ES-I3 (cell line): ENCODE measurements around the gene TCP11.

Experiments used
- H3K36me3 ChIP-seq: 2 replicates; pipeline ENCODE4 v1.6.1; 2013; ENCODE audit warnings: mild to moderate bottlenecking, low read length, control low read depth, moderate library complexity; ENCODE audit not compliant: insufficient read depth
- H3K4me1 ChIP-seq: 2 replicates; pipeline ENCODE4 v1.6.1; 2013; ENCODE audit warnings: mild to moderate bottlenecking, control low read depth, low read length; ENCODE audit not compliant: insufficient read depth
- H3K9ac ChIP-seq: 2 replicates; pipeline ENCODE4 v1.6.1; 2013; ENCODE audit warnings: low read depth, mild to moderate bottlenecking, low read length, moderate library complexity
- H3K9me3 ChIP-seq: 2 replicates; pipeline ENCODE4 v1.6.1; 2013; ENCODE audit warnings: mild to moderate bottlenecking, low read length, moderate library complexity; ENCODE audit not compliant: control insufficient read depth, insufficient read depth

TCP11 gene

DNA sequence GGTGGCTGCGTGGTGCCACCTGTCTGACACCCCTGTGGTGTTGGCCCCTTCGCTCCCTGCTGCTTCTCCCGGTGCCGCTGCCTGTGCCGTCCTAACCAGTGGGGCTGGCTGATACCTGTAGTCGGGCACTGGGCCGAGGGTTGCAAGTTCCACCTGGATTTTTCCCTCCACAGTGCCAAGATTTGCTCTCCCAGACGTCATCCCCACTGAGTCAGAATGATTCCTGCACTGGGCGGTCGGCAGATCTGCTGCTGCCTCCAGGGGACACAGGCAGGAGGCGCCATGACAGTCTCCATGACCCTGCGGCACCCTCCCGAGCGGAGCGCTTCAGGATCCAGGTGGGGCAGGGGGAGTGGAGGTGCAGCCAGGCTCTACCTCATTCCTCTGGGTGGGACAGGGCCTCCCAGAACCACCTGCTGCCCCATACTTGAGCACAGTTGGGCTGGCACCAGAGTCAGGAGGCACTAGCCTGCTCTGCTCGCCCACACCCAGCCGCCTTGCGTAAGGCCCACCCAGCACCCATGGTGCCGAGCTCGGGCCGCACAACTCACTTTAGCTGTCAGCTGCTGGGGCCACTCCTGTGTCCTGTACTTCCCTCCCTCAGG, 60.2 kb downstream of the TCP11 start:
- Histone ChIP-seq H3K9me3 (no peaks in the 10 kb centered on the region), H3K4me1 (peaks cover 4% of the 10 kb centered on the region; the same call in 1 of the 2 replicates), H3K9ac (no peak overlapping the region), H3K36me3 (peaks cover 9% of the 10 kb centered on the region; the same call in 1 of the 2 replicates)

DNA sequence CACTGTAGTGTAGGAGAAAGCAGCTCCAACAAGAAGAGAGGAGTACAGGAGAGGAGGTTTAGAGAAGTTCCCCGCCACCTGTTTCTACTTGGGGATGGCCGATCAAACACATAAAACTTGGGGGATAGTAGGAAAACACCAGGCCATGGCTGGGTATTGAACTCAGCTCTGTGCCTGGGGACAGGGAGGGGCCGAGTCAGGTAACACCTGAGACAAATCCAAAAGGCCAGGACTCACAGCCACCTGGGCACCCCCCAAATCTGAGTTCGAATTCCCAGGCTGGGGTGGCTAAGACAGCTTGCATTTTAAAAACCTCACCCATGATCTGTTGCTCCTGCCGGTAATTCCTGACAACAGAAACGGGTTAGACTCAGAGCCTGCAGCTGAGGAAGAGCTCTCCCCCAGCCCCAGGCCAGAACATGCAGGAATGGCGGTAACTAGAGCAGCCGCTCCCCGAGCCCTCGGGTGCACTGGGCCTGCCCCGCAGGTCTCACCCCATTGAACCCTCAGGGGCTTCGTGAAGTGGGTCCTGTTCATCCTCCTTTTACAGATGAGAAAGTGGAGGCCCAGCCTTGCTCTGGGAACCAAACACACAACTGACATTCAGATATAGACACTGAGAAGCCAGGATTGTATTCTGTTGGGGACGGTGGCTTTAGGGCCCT, 61.0 kb downstream of the TCP11 start:
- Histone ChIP-seq H3K36me3 (peaks cover 9% of the 10 kb centered on the region; the same call in 1 of the 2 replicates), H3K9me3 (no peaks in the 10 kb centered on the region), H3K9ac (no peak overlapping the region)

GRCh38 chr6:35079311-35080000, 61.7 kb downstream of the TCP11 start:
- no peak overlapping the region for H3K9ac ChIP-seq
- peaks cover 9% of the 10 kb centered on the region; the same call in 1 of the 2 replicates for H3K36me3 ChIP-seq
- H3K4me1 ChIP-seq: peaks cover 4% of the 10 kb centered on the region; the same call in 1 of the 2 replicates

More for the DNA sequence above, 61.0 kb downstream of the TCP11 start:
- peaks cover 4% of the 10 kb centered on the region; the same call in 1 of the 2 replicates for H3K4me1 ChIP-seq

GRCh38 chr6:35078896-35079295, 62.2 kb downstream of the TCP11 start:
- H3K4me1 ChIP-seq: peaks cover 4% of the 10 kb centered on the region; the same call in 1 of the 2 replicates
- no peak overlapping the region for H3K9ac ChIP-seq
- peaks cover 9% of the 10 kb centered on the region; the same call in 1 of the 2 replicates for H3K36me3 ChIP-seq
- no peaks in the 10 kb centered on the region for H3K9me3 ChIP-seq

More at GRCh38 chr6:35079311-35080000, 61.7 kb downstream of the TCP11 start:
- no peaks in the 10 kb centered on the region for H3K9me3 ChIP-seq

GRCh38 chr6:35078226-35078850, 62.8 kb downstream of the TCP11 start:
- Histone ChIP-seq H3K36me3 (peaks cover 7% of the 10 kb centered on the region; the same call in 1 of the 2 replicates), H3K9ac (no peak overlapping the region), H3K4me1 (peaks cover 4% of the 10 kb centered on the region; the same call in 1 of the 2 replicates), H3K9me3 (no peaks in the 10 kb centered on the region)

GRCh38 chr6:35077713-35078105, 63.4 kb downstream of the TCP11 start:
- Histone ChIP-seq H3K4me1 (peaks cover 4% of the 10 kb centered on the region; the same call in 1 of the 2 replicates), H3K9ac (no peak overlapping the region), H3K9me3 (no peaks in the 10 kb centered on the region), H3K36me3 (peaks cover 6% of the 10 kb centered on the region; the same call in 1 of the 2 replicates)

GRCh38 chr6:35076997-35077712, 64.0 kb downstream of the TCP11 start:
- Histone ChIP-seq H3K36me3 (peaks cover 6% of the 10 kb centered on the region; the same call in 1 of the 2 replicates), H3K4me1 (peaks cover 4% of the 10 kb centered on the region; the same call in 1 of the 2 replicates), H3K9me3 (no peaks in the 10 kb centered on the region)

DNA sequence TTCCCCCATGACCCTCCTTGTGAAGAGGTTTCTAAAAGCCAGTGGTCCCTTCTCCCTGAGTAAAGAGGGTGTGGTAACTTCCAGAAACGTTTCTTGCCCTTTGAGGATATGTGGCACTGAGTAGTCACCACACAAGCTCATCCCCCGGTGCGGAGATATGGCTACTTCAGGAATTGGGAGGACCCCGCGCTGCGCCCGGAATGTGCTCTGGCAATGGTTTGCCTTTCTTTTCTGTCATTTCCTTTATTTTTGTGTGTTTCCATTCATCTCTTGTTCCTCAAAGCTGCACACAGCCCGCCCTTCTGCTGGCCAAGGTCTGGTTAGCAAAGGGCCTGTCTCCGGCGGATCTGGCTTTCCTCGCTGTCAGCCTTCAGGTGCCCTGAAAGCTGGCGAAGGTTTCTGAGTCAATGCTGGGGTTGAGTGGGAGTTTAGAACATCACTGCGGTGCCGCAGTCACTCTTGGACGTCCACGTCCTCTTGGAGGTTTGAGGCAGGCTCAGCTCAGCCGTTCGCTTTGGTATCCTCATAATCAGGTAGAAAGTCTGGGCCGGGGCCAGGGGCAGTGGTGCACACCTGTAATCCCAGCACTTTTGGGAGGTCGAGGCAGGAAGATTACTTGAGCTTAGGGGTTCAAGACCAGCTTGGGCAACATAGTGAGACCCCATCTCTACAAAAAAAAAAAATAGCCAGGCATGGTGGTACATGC, 67.2 kb downstream of the TCP11 start:
- no peaks in the 10 kb centered on the region for H3K36me3 ChIP-seq

More at GRCh38 chr6:35076997-35077712, 64.0 kb downstream of the TCP11 start:
- no peak overlapping the region for H3K9ac ChIP-seq

GRCh38 chr6:35073211-35073610, 67.9 kb downstream of the TCP11 start:
- Histone ChIP-seq H3K9ac (no peak overlapping the region), H3K4me1 (peaks cover 12% of the 10 kb centered on the region; the same call in 1 of the 2 replicates), H3K36me3 (no peaks in the 10 kb centered on the region), H3K9me3 (no peaks in the 10 kb centered on the region)

More for the DNA sequence above, 67.2 kb downstream of the TCP11 start:
- peaks cover 8% of the 10 kb centered on the region; the same call in 1 of the 2 replicates for H3K4me1 ChIP-seq
- no peak overlapping the region for H3K9ac ChIP-seq
- no peaks in the 10 kb centered on the region for H3K9me3 ChIP-seq

DNA sequence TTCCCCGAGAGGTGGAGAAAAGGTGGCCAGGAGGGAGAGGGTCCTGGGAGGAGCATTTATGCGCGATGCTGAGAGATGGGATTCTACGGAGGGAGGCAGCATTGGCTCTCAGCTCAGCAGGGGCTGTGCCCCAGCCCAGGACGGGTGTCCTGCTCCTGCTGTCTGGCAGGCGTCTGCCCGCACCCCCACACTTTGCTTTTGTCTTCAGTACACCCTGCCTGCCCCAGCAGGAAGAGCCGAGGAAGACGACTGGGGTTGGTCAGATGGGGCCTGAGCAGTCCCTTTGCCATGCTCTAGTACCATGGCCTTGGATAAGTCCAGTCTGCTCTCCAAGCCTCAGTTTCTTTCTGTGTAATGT, 68.5 kb downstream of the TCP11 start:
- H3K9me3 ChIP-seq: no peaks in the 10 kb centered on the region
- no peaks in the 10 kb centered on the region for H3K36me3 ChIP-seq
- H3K4me1 ChIP-seq: peaks cover 12% of the 10 kb centered on the region; the same call in 1 of the 2 replicates
- H3K9ac ChIP-seq: no peak overlapping the region

- Histone ChIP-seq H3K9me3 (no peaks in the 10 kb centered on the region), H3K9ac (no peak overlapping the region), H3K36me3 (no peaks in the 10 kb centered on the region), H3K4me1 (peaks cover 12% of the 10 kb centered on the region; the same call in 1 of the 2 replicates)
Observed at GRCh38 chr6:35072051-35072697, 69.0 kb downstream of the TCP11 start.

GRCh38 chr6:35071347-35071994, 69.7 kb downstream of the TCP11 start:
- Histone ChIP-seq H3K4me1 (peaks cover 12% of the 10 kb centered on the region; the same call in 1 of the 2 replicates), H3K9ac (no peak overlapping the region), H3K9me3 (no peaks in the 10 kb centered on the region), H3K36me3 (no peaks in the 10 kb centered on the region)
